Measurements from ENCODE around the gene GRAMD1B. TPM values are rescaled to one million over a fixed set of nuclear protein-coding genes. Genes with fewer than 3 reads are reported as not detected.

GRAMD1B gene
- total RNA-seq, 1 experiment from 2014 or later = 12.7 TPM

- POLR2A ChIA-PET = no interaction called here
- no peaks in the 10 kb centered on the region for H3K36me3 ChIP-seq (ENCODE audit: control insufficient read depth in 1 of 2, insufficient read depth in 2 of 2, low read length in 2 of 2)
- H2AFZ ChIP-seq (ENCODE audit: low read depth, low read length, poor library complexity, severe bottlenecking) = peak overlapping the region; percentile 11
- CTCF ChIA-PET = interaction anchor here (1.4 to 7.6 kb wide), 2 partner anchors 67 to 372 kb away, joined by 4 to 203 read pairs; no protein-coding TSS in a partner anchor
- no peaks in the 10 kb centered on the region for H3K9me3 ChIP-seq (ENCODE audit: control insufficient read depth in 1 of 2, insufficient read depth in 1 of 2, low read depth in 1 of 2, low read length in 2 of 2)
- RAD21 ChIA-PET (ENCODE audit: low non-redundant PET in 1 of 2, low total read pairs in 2 of 2, uncharacterized antibody in 2 of 2, unreplicated experiment in 2 of 2) = interaction anchor here (0.7 to 1.2 kb wide), 2 partner anchors 68 kb away, joined by 3 to 6 read pairs; no protein-coding TSS in a partner anchor
- DNase-seq (ENCODE audit: low read depth, low spot score) (no peak), ATAC-seq (no peak)
- BruUV-seq (replicated peaks) = no TSS peak
- H3K4me1 ChIP-seq (ENCODE audit: control insufficient read depth in 1 of 2, insufficient read depth in 2 of 2, low read length in 2 of 2) = peaks cover 5 to 30% of the 10 kb centered on the region in 2 experiments
- H3K9ac ChIP-seq (ENCODE audit: low read length) = no peak overlapping the region
- no peak overlapping the region for H3K4me3 ChIP-seq (replicated peaks in 1 of 2; ENCODE audit: low read depth in 1 of 2, low read length in 2 of 2)
- no peak overlapping the region for H3K27ac ChIP-seq (ENCODE audit: low read depth, low read length)
- no peaks in the 10 kb centered on the region for H3K9me2 ChIP-seq (ENCODE audit: insufficient read depth)
- TF ChIP-seq SIN3A (IDR thresholded peaks at IDR 0.05; ENCODE audit: low read depth) (no peak), RAD21 (IDR thresholded peaks at IDR 0.05; ENCODE audit: low read depth) (peak; percentile 66), CTCF (IDR thresholded peaks at IDR 0.05 in 2 of 3, conservative IDR thresholded peaks at IDR 0.05 in 1 of 3; ENCODE audit: borderline replicate concordance in 1 of 3, insufficient read depth in 1 of 3, low read depth in 2 of 3, low read length in 2 of 3) (peak; percentile 38 to 63 (median 42); a peak in 5 of 6 replicates)
- H3K27me3 ChIP-seq (ENCODE audit: insufficient read depth, low read length) = no peaks in the 10 kb centered on the region
- intact Hi-C loops (cut with micrococcal nuclease) = no loop called here
- no peak overlapping the region for H3K4me2 ChIP-seq (ENCODE audit: low read length)
- H4K20me1 ChIP-seq (ENCODE audit: insufficient read depth) = no peaks in the 10 kb centered on the region
- H3K79me2 ChIP-seq (ENCODE audit: insufficient read depth, low read length) = no peaks in the 10 kb centered on the region
Observed at GRCh38 chr11:123475469-123475868, 45.4 kb downstream of the GRAMD1B start.

- Histone ChIP-seq H2AFZ (ENCODE audit: low read depth, low read length, poor library complexity, severe bottlenecking) (no peak overlapping the region), H3K9me2 (ENCODE audit: insufficient read depth) (no peaks in the 10 kb centered on the region), H3K27ac (ENCODE audit: low read depth, low read length) (no peak overlapping the region), H3K9me3 (ENCODE audit: control insufficient read depth in 1 of 2, insufficient read depth in 1 of 2, low read depth in 1 of 2, low read length in 2 of 2) (no peaks in the 10 kb centered on the region), H3K36me3 (ENCODE audit: control insufficient read depth in 1 of 2, insufficient read depth in 2 of 2, low read length in 2 of 2) (no peaks in the 10 kb centered on the region), H3K9ac (ENCODE audit: low read length) (no peak overlapping the region), H3K4me1 (ENCODE audit: control insufficient read depth in 1 of 2, insufficient read depth in 2 of 2, low read length in 2 of 2) (peaks cover 5 to 32% of the 10 kb centered on the region in 2 experiments), H3K4me3 (replicated peaks in 1 of 2; ENCODE audit: low read depth in 1 of 2, low read length in 2 of 2) (no peak overlapping the region), H3K79me2 (ENCODE audit: insufficient read depth, low read length) (no peaks in the 10 kb centered on the region), H4K20me1 (ENCODE audit: insufficient read depth) (no peaks in the 10 kb centered on the region), H3K27me3 (ENCODE audit: insufficient read depth, low read length) (no peaks in the 10 kb centered on the region), H3K4me2 (ENCODE audit: low read length) (no peak overlapping the region)
- RAD21 ChIA-PET (ENCODE audit: low non-redundant PET in 1 of 2, low total read pairs in 2 of 2, uncharacterized antibody in 2 of 2, unreplicated experiment in 2 of 2) = interaction anchor here in 1 of 2 experiments (1.5 kb wide), 1 partner anchor 70 kb away, joined by 23 read pairs; no protein-coding TSS in a partner anchor
- no peak for TF ChIP-seq EZH2 (IDR thresholded peaks at IDR 0.05)
- ATAC-seq (no peak), DNase-seq (ENCODE audit: low read depth, low spot score) (no peak)
- CTCF ChIA-PET = interaction anchor here (1.2 to 7.6 kb wide), 6 partner anchors 44 to 374 kb away, joined by 3 to 203 read pairs (median 12); no protein-coding TSS in a partner anchor
- intact Hi-C loops (cut with micrococcal nuclease) = no loop called here
- POLR2A ChIA-PET = no interaction called here
- no TSS peak for BruUV-seq (replicated peaks)
Observed at GRCh38 chr11:123477205-123477907, 47.3 kb downstream of the GRAMD1B start.
